ENCODE data around the gene ABCG2. TPM values are rescaled to one million over a fixed set of nuclear protein-coding genes. Genes with fewer than 3 reads are reported as not detected.

Gene ABCG2
- total RNA-seq, 1 experiment from 2014 or later: 0.24 TPM

GRCh38 chr4:88138561-88138960, 19.9 kb downstream of the ABCG2 start:
- H3K9me3 Mint-ChIP-seq (ENCODE audit: low read depth, unreplicated experiment): no peaks in the 10 kb centered on the region
- intact Hi-C loops (cut with micrococcal nuclease; ENCODE audit: unreplicated experiment): no loop called here
- peaks cover 4% of the 10 kb centered on the region for H3K4me1 Mint-ChIP-seq (ENCODE audit: low read depth, unreplicated experiment)
- H3K4me3 Mint-ChIP-seq (ENCODE audit: low read depth, unreplicated experiment): no peak overlapping the region
- no peak overlapping the region for H3K27ac Mint-ChIP-seq (ENCODE audit: unreplicated experiment)
- no TSS peak for BruUV-seq (replicated peaks)
- no peaks in the 10 kb centered on the region for H3K27me3 Mint-ChIP-seq (ENCODE audit: unreplicated experiment)
- H3K36me3 Mint-ChIP-seq (ENCODE audit: insufficient read depth, unreplicated experiment): no peaks in the 10 kb centered on the region
- no peak for DNase-seq
- no peak for TF ChIP-seq CTCF (IDR thresholded peaks at IDR 0.05; ENCODE audit: unreplicated experiment)
- CTCF ChIA-PET: no interaction called here

GRCh38 chr4:88137112-88137511, 21.3 kb downstream of the ABCG2 start:
- Mint-ChIP-seq H3K4me1 (ENCODE audit: low read depth, unreplicated experiment) (no peaks in the 10 kb centered on the region), H3K27me3 (ENCODE audit: unreplicated experiment) (no peaks in the 10 kb centered on the region), H3K27ac (ENCODE audit: unreplicated experiment) (no peak overlapping the region), H3K4me3 (ENCODE audit: low read depth, unreplicated experiment) (no peak overlapping the region), H3K9me3 (ENCODE audit: low read depth, unreplicated experiment) (peaks cover 4% of the 10 kb centered on the region), H3K36me3 (ENCODE audit: insufficient read depth, unreplicated experiment) (no peaks in the 10 kb centered on the region)
- CTCF ChIA-PET: no interaction called here
- TF ChIP-seq CTCF (IDR thresholded peaks at IDR 0.05; ENCODE audit: unreplicated experiment): no peak
- intact Hi-C loops (cut with micrococcal nuclease; ENCODE audit: unreplicated experiment): no loop called here
- BruUV-seq (replicated peaks): no TSS peak
- no peak for DNase-seq

- no TSS peak for BruUV-seq (replicated peaks)
- Mint-ChIP-seq H3K27me3 (ENCODE audit: unreplicated experiment) (no peaks in the 10 kb centered on the region), H3K27ac (ENCODE audit: unreplicated experiment) (no peak overlapping the region), H3K9me3 (ENCODE audit: low read depth, unreplicated experiment) (peaks cover 4% of the 10 kb centered on the region), H3K4me3 (ENCODE audit: low read depth, unreplicated experiment) (no peak overlapping the region), H3K4me1 (ENCODE audit: low read depth, unreplicated experiment) (no peaks in the 10 kb centered on the region), H3K36me3 (ENCODE audit: insufficient read depth, unreplicated experiment) (no peaks in the 10 kb centered on the region)
- TF ChIP-seq CTCF (IDR thresholded peaks at IDR 0.05; ENCODE audit: unreplicated experiment): no peak
- intact Hi-C loops (cut with micrococcal nuclease; ENCODE audit: unreplicated experiment): no loop called here
- CTCF ChIA-PET: no interaction called here
- no peak for DNase-seq
These were observed 22.2 kb downstream of the ABCG2 start for GRCh38 chr4:88136249-88136648.

GRCh38 chr4:88135356-88135663, 23.1 kb downstream of the ABCG2 start:
- Mint-ChIP-seq H3K27ac (ENCODE audit: unreplicated experiment) (no peak overlapping the region), H3K36me3 (ENCODE audit: insufficient read depth, unreplicated experiment) (no peaks in the 10 kb centered on the region), H3K27me3 (ENCODE audit: unreplicated experiment) (no peaks in the 10 kb centered on the region), H3K4me1 (ENCODE audit: low read depth, unreplicated experiment) (no peaks in the 10 kb centered on the region), H3K4me3 (ENCODE audit: low read depth, unreplicated experiment) (no peak overlapping the region), H3K9me3 (ENCODE audit: low read depth, unreplicated experiment) (peaks cover 4% of the 10 kb centered on the region)
- BruUV-seq (replicated peaks): no TSS peak
- CTCF ChIA-PET: no interaction called here
- TF ChIP-seq CTCF (IDR thresholded peaks at IDR 0.05; ENCODE audit: unreplicated experiment): no peak
- DNase-seq: no peak
- intact Hi-C loops (cut with micrococcal nuclease; ENCODE audit: unreplicated experiment): no loop called here
